Measurements from ENCODE around the gene LIMK2.

Gene LIMK2

GRCh38 chr22:31241200-31241599, 29.1 kb downstream of the LIMK2 start:
- in situ Hi-C loops (cut with MboI; ENCODE audit: low sequenced_read_pairs): loop anchor here (25.0 kb wide), 1 partner anchor 479 kb away; no protein-coding TSS in a partner anchor

- in situ Hi-C loops (cut with MboI; ENCODE audit: low sequenced_read_pairs): loop anchor here (25.0 kb wide), 1 partner anchor 480 kb away; no protein-coding TSS in a partner anchor
Measured at GRCh38 chr22:31241936-31242335, 29.8 kb downstream of the LIMK2 start.

- in situ Hi-C loops (cut with MboI; ENCODE audit: low sequenced_read_pairs): loop anchor here (25.0 kb wide), 1 partner anchor 481 kb away; no protein-coding TSS in a partner anchor
Measured at GRCh38 chr22:31243339-31244045, 31.4 kb downstream of the LIMK2 start.

GRCh38 chr22:31244046-31244942, 32.2 kb downstream of the LIMK2 start:
- in situ Hi-C loops (cut with MboI; ENCODE audit: low sequenced_read_pairs): loop anchor here (25.0 kb wide), 1 partner anchor 482 kb away; no protein-coding TSS in a partner anchor

- in situ Hi-C loops (cut with MboI; ENCODE audit: low sequenced_read_pairs): loop anchor here (25.0 kb wide), 1 partner anchor 483 kb away; no protein-coding TSS in a partner anchor
Measured at GRCh38 chr22:31244943-31245451, 32.9 kb downstream of the LIMK2 start.

GRCh38 chr22:31245998-31246397, 33.9 kb downstream of the LIMK2 start:
- in situ Hi-C loops (cut with MboI; ENCODE audit: low sequenced_read_pairs): loop anchor here (25.0 kb wide), 1 partner anchor 484 kb away; no protein-coding TSS in a partner anchor

- in situ Hi-C loops (cut with MboI; ENCODE audit: low sequenced_read_pairs): loop anchor here (25.0 kb wide), 1 partner anchor 484 kb away; no protein-coding TSS in a partner anchor
Measured at GRCh38 chr22:31246687-31247086, 34.6 kb downstream of the LIMK2 start.

GRCh38 chr22:31247726-31248125, 35.6 kb downstream of the LIMK2 start:
- in situ Hi-C loops (cut with MboI; ENCODE audit: low sequenced_read_pairs): loop anchor here (25.0 kb wide), 1 partner anchor 485 kb away; no protein-coding TSS in a partner anchor

GRCh38 chr22:31248138-31248745, 36.1 kb downstream of the LIMK2 start:
- in situ Hi-C loops (cut with MboI; ENCODE audit: low sequenced_read_pairs): loop anchor here (25.0 kb wide), 1 partner anchor 486 kb away; no protein-coding TSS in a partner anchor

- in situ Hi-C loops (cut with MboI; ENCODE audit: low sequenced_read_pairs): loop anchor here (25.0 kb wide), 1 partner anchor 487 kb away; no protein-coding TSS in a partner anchor
Measured at GRCh38 chr22:31248965-31249958, 37.2 kb downstream of the LIMK2 start.

- in situ Hi-C loops (cut with MboI; ENCODE audit: low sequenced_read_pairs): no loop called here
Measured at GRCh38 chr22:31250740-31251600, 38.9 kb downstream of the LIMK2 start.

GRCh38 chr22:31253949-31254348, 41.9 kb downstream of the LIMK2 start:
- in situ Hi-C loops (cut with MboI; ENCODE audit: low sequenced_read_pairs): no loop called here

GRCh38 chr22:31259798-31260473, 47.8 kb downstream of the LIMK2 start:
- in situ Hi-C loops (cut with MboI; ENCODE audit: low sequenced_read_pairs): no loop called here

- in situ Hi-C loops (cut with MboI; ENCODE audit: low sequenced_read_pairs): no loop called here
Measured at GRCh38 chr22:31260474-31260856, 48.4 kb downstream of the LIMK2 start.

- in situ Hi-C loops (cut with MboI; ENCODE audit: low sequenced_read_pairs): no loop called here
Measured at GRCh38 chr22:31262312-31263133, 50.4 kb downstream of the LIMK2 start.

GRCh38 chr22:31263896-31264640, 52.0 kb downstream of the LIMK2 start:
- in situ Hi-C loops (cut with MboI; ENCODE audit: low sequenced_read_pairs): no loop called here
